Measurements from ENCODE around the gene TMEM170A. TPM values are rescaled to one million over a fixed set of nuclear protein-coding genes. Genes with fewer than 3 reads are reported as not detected.

TMEM170A gene
- total and polyA plus RNA-seq, 2 experiments from 2014 or later: 31.0 to 68.5 TPM

DNA sequence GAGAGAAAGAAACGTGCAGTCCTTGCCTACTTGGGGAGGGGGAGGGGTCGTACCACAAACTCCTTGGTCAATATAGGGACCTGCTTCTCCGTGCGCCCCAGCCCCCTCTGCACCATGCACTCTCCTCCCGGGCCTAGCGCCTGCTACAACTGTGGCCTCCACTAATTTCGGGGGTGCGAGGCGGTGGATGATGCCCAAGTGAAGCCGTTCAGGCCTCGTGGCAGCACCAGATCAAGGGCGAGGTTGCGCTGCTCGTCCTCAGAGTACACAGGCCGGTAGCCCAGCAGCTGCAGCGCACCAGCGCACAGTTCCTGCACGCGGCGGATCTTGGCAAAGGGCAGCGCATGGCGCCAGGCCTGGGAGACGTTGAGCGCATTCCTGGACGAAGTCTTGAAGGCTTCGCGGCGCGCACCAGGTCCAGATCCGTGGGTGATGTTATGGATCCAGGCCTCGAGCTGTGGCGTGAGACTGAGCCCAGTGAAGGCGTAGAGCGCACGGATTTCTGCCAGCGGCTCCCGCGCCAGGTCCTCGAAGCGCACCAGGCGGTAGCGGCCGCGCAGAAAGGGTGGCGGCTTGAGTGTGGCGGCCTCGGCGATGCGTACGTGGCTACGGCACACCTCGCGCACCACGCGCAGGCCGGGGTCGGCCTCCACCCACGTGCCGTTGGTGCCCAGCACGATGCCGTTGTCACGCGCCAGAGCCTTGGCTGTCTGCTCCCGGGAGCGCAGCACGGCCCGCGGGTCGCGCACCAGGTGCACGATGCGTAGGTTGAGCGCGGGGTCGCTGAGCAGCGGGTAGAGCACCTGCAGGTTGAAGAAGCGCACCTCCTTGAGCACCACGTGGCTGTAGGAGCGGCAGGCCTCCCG, 14.2 kb upstream of the TMEM170A start:
- no peak overlapping the region for H3K4me2 ChIP-seq
- Mint-ChIP-seq H3K4me1 (no peaks in the 10 kb centered on the region; the same call in 2 of the 3 replicates), H3K27ac (no peak overlapping the region), H3K9me3 (no peaks in the 10 kb centered on the region; the same call in 2 of the 3 replicates), H3K27me3 (ENCODE audit: insufficient read depth, low read depth, poor library complexity) (peaks cover 15% of the 10 kb centered on the region), H3K36me3 (ENCODE audit: low read depth) (peaks cover 28% of the 10 kb centered on the region), H3K4me3 (no peak overlapping the region)
- H3K79me2 ChIP-seq (replicated peaks; ENCODE audit: insufficient read depth): no peaks in the 10 kb centered on the region
- DNase-seq (ENCODE audit: low spot score) (no peak), ATAC-seq (peak; percentile 40)
- H3K27ac ChIP-seq (ENCODE audit: low read depth): no peak overlapping the region
- no peak overlapping the region for H3K4me3 ChIP-seq
- H4K20me1 ChIP-seq (replicated peaks; ENCODE audit: insufficient read depth): no peaks in the 10 kb centered on the region; the same call in 1 of the 2 replicates
- H3K36me3 ChIP-seq (ENCODE audit: insufficient read depth): no peaks in the 10 kb centered on the region
- H3K27me3 ChIP-seq (ENCODE audit: insufficient read depth): no peaks in the 10 kb centered on the region
- no peaks in the 10 kb centered on the region for H3K4me1 ChIP-seq (ENCODE audit: insufficient read depth)
- no peaks in the 10 kb centered on the region; the same call in 1 of the 2 replicates for H3K9me2 ChIP-seq (ENCODE audit: insufficient read depth)
- no peak for TF ChIP-seq ZNF114 (CRISPR knock-in tag; IDR thresholded peaks at IDR 0.05)
- no peak for TF ChIP-seq ZNF331 (CRISPR knock-in tag; IDR thresholded peaks at IDR 0.05; ENCODE audit: low read depth)
- no peak for TF ChIP-seq POLR2AphosphoS5 (IDR thresholded peaks at IDR 0.05; ENCODE audit: low read depth)
- TF ChIP-seq NANOG (IDR thresholded peaks at IDR 0.05; ENCODE audit: borderline replicate concordance): no peak
- no peak for TF ChIP-seq STAT1 (IDR thresholded peaks at IDR 0.05; ENCODE audit: unreplicated experiment)
- no peak for TF ChIP-seq EZH2 (IDR thresholded peaks at IDR 0.05; ENCODE audit: low read depth, unreplicated experiment)
- TF ChIP-seq, protein P1, sequence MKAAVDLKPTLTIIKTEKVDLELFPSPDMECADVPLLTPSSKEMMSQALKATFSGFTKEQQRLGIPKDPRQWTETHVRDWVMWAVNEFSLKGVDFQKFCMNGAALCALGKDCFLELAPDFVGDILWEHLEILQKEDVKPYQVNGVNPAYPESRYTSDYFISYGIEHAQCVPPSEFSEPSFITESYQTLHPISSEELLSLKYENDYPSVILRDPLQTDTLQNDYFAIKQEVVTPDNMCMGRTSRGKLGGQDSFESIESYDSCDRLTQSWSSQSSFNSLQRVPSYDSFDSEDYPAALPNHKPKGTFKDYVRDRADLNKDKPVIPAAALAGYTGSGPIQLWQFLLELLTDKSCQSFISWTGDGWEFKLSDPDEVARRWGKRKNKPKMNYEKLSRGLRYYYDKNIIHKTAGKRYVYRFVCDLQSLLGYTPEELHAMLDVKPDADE (IDR thresholded peaks at IDR 0.05): no peak
- TF ChIP-seq JUNB (IDR thresholded peaks at IDR 0.05; ENCODE audit: unreplicated experiment): no peak
- TF ChIP-seq CREB1 (CRISPR knock-in tag; IDR thresholded peaks at IDR 0.05; ENCODE audit: low read depth): no peak
- TF ChIP-seq, protein P2, sequence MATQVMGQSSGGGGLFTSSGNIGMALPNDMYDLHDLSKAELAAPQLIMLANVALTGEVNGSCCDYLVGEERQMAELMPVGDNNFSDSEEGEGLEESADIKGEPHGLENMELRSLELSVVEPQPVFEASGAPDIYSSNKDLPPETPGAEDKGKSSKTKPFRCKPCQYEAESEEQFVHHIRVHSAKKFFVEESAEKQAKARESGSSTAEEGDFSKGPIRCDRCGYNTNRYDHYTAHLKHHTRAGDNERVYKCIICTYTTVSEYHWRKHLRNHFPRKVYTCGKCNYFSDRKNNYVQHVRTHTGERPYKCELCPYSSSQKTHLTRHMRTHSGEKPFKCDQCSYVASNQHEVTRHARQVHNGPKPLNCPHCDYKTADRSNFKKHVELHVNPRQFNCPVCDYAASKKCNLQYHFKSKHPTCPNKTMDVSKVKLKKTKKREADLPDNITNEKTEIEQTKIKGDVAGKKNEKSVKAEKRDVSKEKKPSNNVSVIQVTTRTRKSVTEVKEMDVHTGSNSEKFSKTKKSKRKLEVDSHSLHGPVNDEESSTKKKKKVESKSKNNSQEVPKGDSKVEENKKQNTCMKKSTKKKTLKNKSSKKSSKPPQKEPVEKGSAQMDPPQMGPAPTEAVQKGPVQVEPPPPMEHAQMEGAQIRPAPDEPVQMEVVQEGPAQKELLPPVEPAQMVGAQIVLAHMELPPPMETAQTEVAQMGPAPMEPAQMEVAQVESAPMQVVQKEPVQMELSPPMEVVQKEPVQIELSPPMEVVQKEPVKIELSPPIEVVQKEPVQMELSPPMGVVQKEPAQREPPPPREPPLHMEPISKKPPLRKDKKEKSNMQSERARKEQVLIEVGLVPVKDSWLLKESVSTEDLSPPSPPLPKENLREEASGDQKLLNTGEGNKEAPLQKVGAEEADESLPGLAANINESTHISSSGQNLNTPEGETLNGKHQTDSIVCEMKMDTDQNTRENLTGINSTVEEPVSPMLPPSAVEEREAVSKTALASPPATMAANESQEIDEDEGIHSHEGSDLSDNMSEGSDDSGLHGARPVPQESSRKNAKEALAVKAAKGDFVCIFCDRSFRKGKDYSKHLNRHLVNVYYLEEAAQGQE (IDR thresholded peaks at IDR 0.05; ENCODE audit: unreplicated experiment): no peak
- H3F3A ChIP-seq (replicated peaks; ENCODE audit: low read depth): no peaks in the 10 kb centered on the region
- no peak overlapping the region for H2AFZ ChIP-seq

Measured in GM23338 (cell line).